ENCODE measurements around the gene C1QTNF8.

GRCh38 chr16:1039762-1040161 is 56.3 kb downstream of the C1QTNF8 start:
- TF ChIP-seq RAD21 (IDR thresholded peaks at IDR 0.05; ENCODE audit: low read depth): no peak
- no peak for TF ChIP-seq TAF1 (IDR thresholded peaks at IDR 0.05; ENCODE audit: low read depth)
- TF ChIP-seq REST (IDR thresholded peaks at IDR 0.05; ENCODE audit: low read depth): no peak
- TF ChIP-seq MAX (IDR thresholded peaks at IDR 0.05): no peak

Data from Ishikawa (cell line).